Right cardiac atrium (tissue), 5 donors: ENCODE data around the gene RNF115. TPM values are rescaled to one million over a fixed set of nuclear protein-coding genes. Genes with fewer than 3 reads are reported as not detected.

ENCODE experiments used
- ATAC-seq, 2 donors: fragments of 200-7000 bp; cut with Tn5 transposase; one replicate each; pipeline versions ENCODE4 v1.8.0 to v1.9.1; 2020; ENCODE audit warnings: moderate library complexity in 2 of 2, mild to moderate bottlenecking in 1 of 2
- DNase-seq, 3 donors: peaks; one replicate each; pipeline ENCODE4 v3.0.0-alpha.2; 2020
- H3K27ac ChIP-seq: one replicate; pipeline ENCODE4 v1.5.1; 2013; ENCODE audit warnings: mild to moderate bottlenecking, low read length, control low read depth, moderate library complexity
- H3K27me3 ChIP-seq: one replicate; pipeline ENCODE4 v1.6.1; 2013; ENCODE audit not compliant: control insufficient read depth, insufficient read depth
- H3K4me1 ChIP-seq: one replicate; pipeline ENCODE4 v1.6.1; 2013; ENCODE audit warnings: low read length; ENCODE audit not compliant: control insufficient read depth, insufficient read depth
- H3K4me3 ChIP-seq: one replicate; pipeline ENCODE4 v1.5.1; 2013; ENCODE audit warnings: low read length, control low read depth
- H3K9me3 ChIP-seq: one replicate; pipeline ENCODE4 v1.6.1; 2013; ENCODE audit warnings: low read length; ENCODE audit not compliant: control insufficient read depth
- WGBS: extraction: QIAGEN DNeasy Blood & Tissue Kit; methylation state at CpG from one replicate; pipeline ENCODE4 v1.1.7; 2013; 5-methylcytosine and 5-hydroxymethylcytosine counted together
- intact Hi-C, 4 donors: fragments of 100-400 bp; cut with DNase I; formaldehyde crosslinking; loops; one replicate each; pipeline versions ENCODE4 v1.11.0 to v1.14.0; 2022 to 2023
- polyA plus RNA-seq: library from polyadenylated mRNA; stranded (reverse); fragments of 200-250 nt; gene quantifications from one replicate; pipeline ENCODE4 v1.2.3, GENCODE V29; 2013
- total RNA-seq, 4 donors: library from RNA; stranded (reverse); fragmentation: NEBNext Ultra II Directional; extraction: Animal tissue kit (Norgen Biotek cat#: 25700); gene quantifications; one replicate each; pipeline ENCODE4 v1.2.1, GENCODE V29; 2021
- donor health status: healthy with polysubstance abuse.
- donor health status: DM: no; HTN: yes; CAD: no.
- donor health status: DM: no; HTN: no; CAD: no.
- donor health status: DM: no; HTN: yes; CAD: no; lungs with severe emphysema.
- donor health status: DM: yes; HTN: yes; CAD: no.

The RNF115 gene
- total and polyA plus RNA-seq, 5 donors = 26.4 to 53.0 (median 38.9) TPM

GRCh38 chr1:145758575-145758974 lies 65.3 kb downstream of the RNF115 start:
- DNase-seq = no peak
- WGBS = 75% methylated on average over 1 of the region's 1 CpG
- no peak overlapping the region for H3K4me3 ChIP-seq
- no peaks in the 10 kb centered on the region for H3K27me3 ChIP-seq
- peaks cover 3% of the 10 kb centered on the region for H3K4me1 ChIP-seq
- intact Hi-C loops = no loop called here
- H3K27ac ChIP-seq = no peak overlapping the region
- ATAC-seq = no peak
- H3K9me3 ChIP-seq = no peaks in the 10 kb centered on the region

GRCh38 chr1:145758116-145758515 lies 65.8 kb downstream of the RNF115 start:
- Histone ChIP-seq H3K9me3 (no peaks in the 10 kb centered on the region), H3K27me3 (no peaks in the 10 kb centered on the region), H3K4me3 (no peak overlapping the region), H3K4me1 (peaks cover 3% of the 10 kb centered on the region), H3K27ac (no peak overlapping the region)
- WGBS = 67% methylated on average over 1 of the region's 1 CpG
- intact Hi-C loops = no loop called here
- ATAC-seq = no peak
- DNase-seq = no peak

- intact Hi-C loops = no loop called here
- no peak for DNase-seq
- Histone ChIP-seq H3K4me3 (no peak overlapping the region), H3K4me1 (peaks cover 3% of the 10 kb centered on the region), H3K27me3 (no peaks in the 10 kb centered on the region), H3K9me3 (no peaks in the 10 kb centered on the region), H3K27ac (no peak overlapping the region)
- no peak for ATAC-seq
- 91% methylated on average over 2 of the region's 2 CpGs for WGBS
These were observed 66.5 kb downstream of the RNF115 start for GRCh38 chr1:145757420-145757819.

GRCh38 chr1:145751491-145752037 lies 72.3 kb downstream of the RNF115 start:
- Histone ChIP-seq H3K4me3 (no peak overlapping the region), H3K9me3 (no peaks in the 10 kb centered on the region), H3K27ac (no peak overlapping the region), H3K4me1 (no peaks in the 10 kb centered on the region), H3K27me3 (no peaks in the 10 kb centered on the region)
- DNase-seq (no peak), ATAC-seq (no peak)
- WGBS = 78% methylated on average over 5 of the region's 5 CpGs
- intact Hi-C loops = no loop called here

- intact Hi-C loops = no loop called here
- Histone ChIP-seq H3K27me3 (no peaks in the 10 kb centered on the region), H3K4me3 (no peak overlapping the region), H3K27ac (no peak overlapping the region), H3K9me3 (no peaks in the 10 kb centered on the region), H3K4me1 (no peaks in the 10 kb centered on the region)
- no peak for DNase-seq
- 77% methylated on average over 5 of the region's 5 CpGs for WGBS
- no peak for ATAC-seq
These were observed 73.5 kb downstream of the RNF115 start for GRCh38 chr1:145750426-145750825.

GRCh38 chr1:145747398-145748247 lies 76.3 kb downstream of the RNF115 start:
- no peak for DNase-seq
- intact Hi-C loops = no loop called here
- ATAC-seq = no peak
- 86% methylated on average over 9 of the region's 9 CpGs for WGBS
- Histone ChIP-seq H3K4me1 (no peaks in the 10 kb centered on the region), H3K4me3 (no peak overlapping the region), H3K27ac (no peak overlapping the region), H3K9me3 (no peaks in the 10 kb centered on the region), H3K27me3 (no peaks in the 10 kb centered on the region)

GRCh38 chr1:145740269-145740668 lies 83.6 kb downstream of the RNF115 start:
- Histone ChIP-seq H3K27me3 (no peaks in the 10 kb centered on the region), H3K9me3 (no peaks in the 10 kb centered on the region), H3K4me3 (no peak overlapping the region), H3K4me1 (no peaks in the 10 kb centered on the region), H3K27ac (no peak overlapping the region)
- intact Hi-C loops = no loop called here
- DNase-seq (no peak), ATAC-seq (no peak)
- WGBS = 80% methylated on average over 4 of the region's 4 CpGs

- intact Hi-C loops = no loop called here
- no peak overlapping the region for H3K27ac ChIP-seq
- H3K27me3 ChIP-seq = no peaks in the 10 kb centered on the region
- no peak overlapping the region for H3K4me3 ChIP-seq
- no peaks in the 10 kb centered on the region for H3K9me3 ChIP-seq
- 96% methylated on average over 1 of the region's 1 CpG for WGBS
- no peaks in the 10 kb centered on the region for H3K4me1 ChIP-seq
- no peak for ATAC-seq
- DNase-seq = no peak
These were observed 87.7 kb downstream of the RNF115 start for GRCh38 chr1:145736191-145736590.

- Histone ChIP-seq H3K4me3 (no peak overlapping the region), H3K27me3 (no peaks in the 10 kb centered on the region), H3K9me3 (no peaks in the 10 kb centered on the region), H3K27ac (no peak overlapping the region), H3K4me1 (no peaks in the 10 kb centered on the region)
- no peak for DNase-seq
- ATAC-seq = no peak
- intact Hi-C loops = no loop called here
- WGBS = 97% methylated on average over 3 of the region's 3 CpGs
These were observed 93.0 kb downstream of the RNF115 start for GRCh38 chr1:145730900-145731299.

- Histone ChIP-seq H3K27ac (no peak overlapping the region), H3K27me3 (no peaks in the 10 kb centered on the region), H3K9me3 (no peaks in the 10 kb centered on the region), H3K4me1 (no peaks in the 10 kb centered on the region), H3K4me3 (no peak overlapping the region)
- no peak for ATAC-seq
- intact Hi-C loops = no loop called here
- 84% methylated on average over 4 of the region's 4 CpGs for WGBS
- no peak for DNase-seq
These were observed 93.4 kb downstream of the RNF115 start for GRCh38 chr1:145730467-145730866.

GRCh38 chr1:145729666-145730436 lies 94.0 kb downstream of the RNF115 start:
- intact Hi-C loops = no loop called here
- Histone ChIP-seq H3K4me1 (no peaks in the 10 kb centered on the region), H3K9me3 (no peaks in the 10 kb centered on the region), H3K27ac (no peak overlapping the region), H3K27me3 (no peaks in the 10 kb centered on the region), H3K4me3 (no peak overlapping the region)
- ATAC-seq = no peak
- WGBS = 93% methylated on average over 5 of the region's 5 CpGs
- DNase-seq = no peak
